Spleen (tissue), 11 donors: ENCODE measurements around the gene ENTPD8. TPM values are rescaled to one million over a fixed set of nuclear protein-coding genes. Genes with fewer than 3 reads are reported as not detected.
A peak's percentile ranks its signal among the peaks of the same experiment; 100 is the strongest.

Source experiments
- DNase-seq: peaks from one replicate; pipeline ENCODE4 v3.0.0-alpha.2; 2020
- H3K27ac ChIP-seq, 8 donors: fragments of 200-600 bp; sonication (generic) in 7 of 8; 1 replicate in 4 of 8; 2 replicates in 4 of 8; pipeline versions ENCODE4 v1.5.0 to v1.8.0; 2016 to 2021; ENCODE audit warnings: inconsistent platforms in 4 of 8, mild to moderate bottlenecking in 4 of 8, moderate library complexity in 1 of 8
- H3K27me3 ChIP-seq, 7 donors: fragments of 200-600 bp; sonication (generic) in 6 of 7; replicated peaks in 1 of 7; 1 replicate in 4 of 7; 2 replicates in 3 of 7; pipeline versions ENCODE4 v1.5.0 to v1.8.0; 2016 to 2021; ENCODE audit warnings: inconsistent platforms in 3 of 7, mild to moderate bottlenecking in 1 of 7
- H3K36me3 ChIP-seq, 6 donors: fragments of 200-600 bp; sonication (generic) in 5 of 6; 1 replicate in 4 of 6; 2 replicates in 2 of 6; pipeline versions ENCODE4 v1.5.0 to v1.8.0; 2016 to 2021; ENCODE audit warnings: inconsistent platforms in 2 of 6
- H3K4me1 ChIP-seq, 6 donors: fragments of 200-600 bp; sonication (generic) in 5 of 6; 1 replicate in 3 of 6; 2 replicates in 3 of 6; pipeline versions ENCODE4 v1.5.0 to v1.8.0; 2016 to 2021; ENCODE audit warnings: inconsistent platforms in 3 of 6
- H3K4me3 ChIP-seq, 8 donors: fragments of 200-600 bp; sonication (generic) in 7 of 8; 1 replicate in 4 of 8; 2 replicates in 4 of 8; pipeline versions ENCODE4 v1.5.0 to v1.8.0; 2016 to 2021; ENCODE audit warnings: inconsistent platforms in 4 of 8, mild to moderate bottlenecking in 4 of 8, moderate library complexity in 2 of 8
- H3K9me3 ChIP-seq, 8 donors: fragments of 200-600 bp; sonication (generic) in 7 of 8; 1 replicate in 4 of 8; 2 replicates in 4 of 8; pipeline versions ENCODE4 v1.5.0 to v1.8.0; 2016 to 2021; ENCODE audit warnings: inconsistent platforms in 4 of 8
- CTCF ChIP-seq, 11 experiments: fragments of 200-600 bp in 7 of 11; fragments of 450-650 bp in 4 of 11; sonication (generic) in 4 of 11; IDR thresholded peaks in 8 of 11; conservative IDR thresholded peaks in 3 of 11; 1 replicate in 7 of 11; 2 replicates in 4 of 11; pipeline versions ENCODE4 v1.4.0 to v1.8.0; 2016 to 2021; ENCODE audit warnings: antibody characterized with exemption in 11 of 11, inconsistent platforms in 4 of 11, mild to moderate bottlenecking in 1 of 11
- POLR2A ChIP-seq, 3 donors: fragments of 450-650 bp; IDR thresholded peaks; one replicate each; pipeline ENCODE4 v1.5.1; 2017; ENCODE audit warnings: antibody characterized with exemption in 3 of 3, mild to moderate bottlenecking in 1 of 3
- POLR2AphosphoS5 ChIP-seq, 3 donors: sonication (generic); formaldehyde crosslinking; IDR thresholded peaks; one replicate each; pipeline ENCODE4 v1.5.1; 2017; ENCODE audit warnings: antibody characterized with exemption in 3 of 3
- WGBS, 5 donors: extraction: QIAGEN DNeasy Blood & Tissue Kit in 3 of 5; methylation state at CpG; one replicate each; pipeline versions ENCODE4 v1.1.5 to v1.1.7; 2013 to 2018; 5-methylcytosine and 5-hydroxymethylcytosine counted together
- intact Hi-C: fragments of 100-400 bp; cut with DNase I; formaldehyde crosslinking; loops from one replicate; pipeline ENCODE4 v1.15.0; 2023; ENCODE audit warnings: low total_unique reads
- polyA plus RNA-seq, 3 donors: library from polyadenylated mRNA; stranded (reverse); fragments of 200-250 nt; gene quantifications; one replicate each; pipeline ENCODE4 v1.2.1, GENCODE V29; 2013
- total RNA-seq, 7 donors: library from RNA; depleted of rRNA in 3 of 7; stranded (reverse); fragments of >200 nt in 3 of 7; fragmentation: NEBNext Ultra II Directional in 4 of 7; extraction: Animal tissue kit (Norgen Biotek cat#: 25700) in 4 of 7; gene quantifications; one replicate each; pipeline versions ENCODE4 v1.1.0 to v1.2.1, GENCODE V29; 2016 to 2021
- donor health status: healthy with polysubstance abuse.
- donor health status: DM: no; HTN: no; CAD: no; lungs with moderate emphysema.
- donor health status: DM: no; HTN: no; CAD: no.
- donor health status: Bipolar disorder and iron deficiency.
- donor health status: healthy.
- donor health status: DM: no; HTN: no; CAD: no.
- donor health status: DM: yes; HTN: yes; CAD: no.

The ENTPD8 gene
- total and polyA plus RNA-seq, 10 donors = 0.07 to 0.37 (median 0.18) TPM; not detected in 4

- TF ChIP-seq POLR2A (IDR thresholded peaks at IDR 0.05) = no peak
- TF ChIP-seq CTCF (IDR thresholded peaks at IDR 0.05 in 8 of 11, conservative IDR thresholded peaks at IDR 0.05 in 3 of 11) = no peak
- TF ChIP-seq POLR2AphosphoS5 (IDR thresholded peaks at IDR 0.05) = no peak
- intact Hi-C loops = no loop called here
- peak; percentile 64 for DNase-seq
- no peak overlapping the region for H3K4me3 ChIP-seq
- no peaks in the 10 kb centered on the region for H3K9me3 ChIP-seq
- WGBS, 5 donors = 86 to 95% (median 94%) methylated on average over 4 to 26 of the region's 26 CpGs
- peaks cover 0 to 50% (median 9%) of the 10 kb centered on the region in 6 donors for H3K4me1 ChIP-seq
- H3K27ac ChIP-seq = no peak overlapping the region
- peaks cover 0 to 82% (median 3%) of the 10 kb centered on the region in 7 donors for H3K27me3 ChIP-seq
- no peaks in the 10 kb centered on the region for H3K36me3 ChIP-seq
Measured at GRCh38 chr9:137433916-137434431, 7.2 kb downstream of the ENTPD8 start.

- 77 to 83% (median 81%) methylated on average over 13 to 19 of the region's 19 CpGs for WGBS, 5 donors
- H3K36me3 ChIP-seq = no peaks in the 10 kb centered on the region
- no peak overlapping the region for H3K4me3 ChIP-seq
- H3K9me3 ChIP-seq = no peaks in the 10 kb centered on the region
- DNase-seq = peak; percentile 73
- intact Hi-C loops = no loop called here
- H3K27me3 ChIP-seq = peaks cover 0 to 76% (median 3%) of the 10 kb centered on the region in 7 donors
- no peak overlapping the region for H3K27ac ChIP-seq
- peaks cover 0 to 54% (median 9%) of the 10 kb centered on the region in 6 donors for H3K4me1 ChIP-seq
- TF ChIP-seq CTCF (IDR thresholded peaks at IDR 0.05 in 8 of 11, conservative IDR thresholded peaks at IDR 0.05 in 3 of 11) (no peak), POLR2AphosphoS5 (IDR thresholded peaks at IDR 0.05) (no peak), POLR2A (IDR thresholded peaks at IDR 0.05) (no peak)
Measured at GRCh38 chr9:137433349-137433915, 7.7 kb downstream of the ENTPD8 start.

GRCh38 chr9:137432687-137433348 lies 8.3 kb downstream of the ENTPD8 start:
- H3K4me1 ChIP-seq = peaks cover 0 to 54% (median 9%) of the 10 kb centered on the region in 6 donors
- DNase-seq = peak; percentile 71
- no peaks in the 10 kb centered on the region for H3K36me3 ChIP-seq
- no peaks in the 10 kb centered on the region for H3K9me3 ChIP-seq
- peaks cover 0 to 70% (median 3%) of the 10 kb centered on the region in 7 donors for H3K27me3 ChIP-seq
- no peak overlapping the region for H3K27ac ChIP-seq
- TF ChIP-seq POLR2A (IDR thresholded peaks at IDR 0.05) = no peak
- TF ChIP-seq POLR2AphosphoS5 (IDR thresholded peaks at IDR 0.05) = no peak
- no peak for TF ChIP-seq CTCF (IDR thresholded peaks at IDR 0.05 in 8 of 11, conservative IDR thresholded peaks at IDR 0.05 in 3 of 11)
- H3K4me3 ChIP-seq = no peak overlapping the region
- WGBS, 5 donors = 85 to 93% (median 90%) methylated on average over 5 to 20 of the region's 20 CpGs
- intact Hi-C loops = no loop called here

GRCh38 chr9:137431416-137431931 lies 9.7 kb downstream of the ENTPD8 start:
- Histone ChIP-seq H3K27ac (no peak overlapping the region), H3K36me3 (no peaks in the 10 kb centered on the region), H3K9me3 (no peaks in the 10 kb centered on the region), H3K4me3 (no peak overlapping the region), H3K4me1 (peaks cover 0 to 43% (median 7%) of the 10 kb centered on the region in 6 donors), H3K27me3 (peaks cover 0 to 57% (median 0%) of the 10 kb centered on the region in 7 donors)
- peak; percentile 65 for DNase-seq
- intact Hi-C loops = no loop called here
- WGBS, 5 donors = 68 to 82% (median 74%) methylated on average over 8 to 21 of the region's 21 CpGs
- TF ChIP-seq POLR2AphosphoS5 (IDR thresholded peaks at IDR 0.05) = no peak
